Astrocyte of the cerebellum (primary cell): ENCODE measurements around the gene RAB40B.

Experiments
- DNase-seq: peaks from one replicate; pipeline ENCODE4 v3.0.0-alpha.2; 2011; ENCODE audit warnings: low read depth
- H3K4me3 ChIP-seq: 2 replicates; pipeline ENCODE4 v1.5.1; 2011; ENCODE audit warnings: mild to moderate bottlenecking, low read depth, low read length, moderate library complexity
- in situ Hi-C: cut with HindIII; loops from 2 replicates; pipeline ENCODE4 v1.10.0; 2017; ENCODE audit warnings: low sequenced_read_pairs
- TF ChIP-seq, protein P1 (sequence below): IDR thresholded peaks from 2 replicates; pipeline ENCODE4 v1.5.1; 2012; ENCODE audit warnings: low read length, low read depth, moderate library complexity, mild to moderate bottlenecking; ENCODE audit errors: missing control alignments

The RAB40B gene

DNA sequence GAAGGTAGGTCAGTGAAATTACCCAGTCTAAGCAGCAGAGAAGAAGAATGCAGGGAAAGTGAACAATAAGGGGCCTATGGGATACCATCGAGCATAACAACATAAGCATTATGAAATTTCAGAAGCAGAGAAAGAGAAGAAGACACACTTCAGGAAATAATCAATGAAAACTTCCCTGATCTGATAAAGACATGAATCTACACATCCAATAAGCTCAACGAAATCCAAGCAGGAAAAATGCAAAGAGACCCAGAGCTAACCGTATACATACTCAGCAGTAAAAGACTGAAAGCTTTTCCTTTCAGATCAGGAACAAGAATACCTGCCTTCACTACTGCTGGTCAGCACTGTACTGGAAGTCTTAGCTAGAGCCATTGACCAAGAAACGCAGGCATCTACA lies 88.8 kb downstream of the RAB40B start:
- TF ChIP-seq, protein P1, sequence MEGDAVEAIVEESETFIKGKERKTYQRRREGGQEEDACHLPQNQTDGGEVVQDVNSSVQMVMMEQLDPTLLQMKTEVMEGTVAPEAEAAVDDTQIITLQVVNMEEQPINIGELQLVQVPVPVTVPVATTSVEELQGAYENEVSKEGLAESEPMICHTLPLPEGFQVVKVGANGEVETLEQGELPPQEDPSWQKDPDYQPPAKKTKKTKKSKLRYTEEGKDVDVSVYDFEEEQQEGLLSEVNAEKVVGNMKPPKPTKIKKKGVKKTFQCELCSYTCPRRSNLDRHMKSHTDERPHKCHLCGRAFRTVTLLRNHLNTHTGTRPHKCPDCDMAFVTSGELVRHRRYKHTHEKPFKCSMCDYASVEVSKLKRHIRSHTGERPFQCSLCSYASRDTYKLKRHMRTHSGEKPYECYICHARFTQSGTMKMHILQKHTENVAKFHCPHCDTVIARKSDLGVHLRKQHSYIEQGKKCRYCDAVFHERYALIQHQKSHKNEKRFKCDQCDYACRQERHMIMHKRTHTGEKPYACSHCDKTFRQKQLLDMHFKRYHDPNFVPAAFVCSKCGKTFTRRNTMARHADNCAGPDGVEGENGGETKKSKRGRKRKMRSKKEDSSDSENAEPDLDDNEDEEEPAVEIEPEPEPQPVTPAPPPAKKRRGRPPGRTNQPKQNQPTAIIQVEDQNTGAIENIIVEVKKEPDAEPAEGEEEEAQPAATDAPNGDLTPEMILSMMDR = no peak
- in situ Hi-C loops = no loop called here
- DNase-seq = no peak
- no peak overlapping the region for H3K4me3 ChIP-seq

DNA sequence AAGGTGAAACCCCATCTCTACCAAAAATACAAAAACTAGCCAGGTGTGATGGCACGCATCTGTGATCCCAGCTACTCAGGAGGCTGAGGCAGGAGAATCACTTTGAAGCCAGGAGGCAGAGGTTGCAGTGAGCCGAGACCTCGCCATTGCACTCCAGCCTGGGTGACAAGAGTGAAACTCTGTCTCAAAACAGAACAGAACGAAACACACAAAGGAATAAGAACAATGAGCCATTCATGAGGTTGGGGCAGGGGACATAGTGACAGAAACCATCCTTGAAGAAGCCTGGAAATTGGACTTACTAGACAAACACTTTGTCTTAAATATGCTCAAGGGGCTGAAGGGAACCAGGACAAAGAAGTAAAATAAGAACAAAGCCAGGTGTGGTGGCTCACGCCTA lies 89.7 kb downstream of the RAB40B start:
- TF ChIP-seq, protein P1 = no peak
- in situ Hi-C loops = no loop called here
- no peak overlapping the region for H3K4me3 ChIP-seq
- no peak for DNase-seq

DNA sequence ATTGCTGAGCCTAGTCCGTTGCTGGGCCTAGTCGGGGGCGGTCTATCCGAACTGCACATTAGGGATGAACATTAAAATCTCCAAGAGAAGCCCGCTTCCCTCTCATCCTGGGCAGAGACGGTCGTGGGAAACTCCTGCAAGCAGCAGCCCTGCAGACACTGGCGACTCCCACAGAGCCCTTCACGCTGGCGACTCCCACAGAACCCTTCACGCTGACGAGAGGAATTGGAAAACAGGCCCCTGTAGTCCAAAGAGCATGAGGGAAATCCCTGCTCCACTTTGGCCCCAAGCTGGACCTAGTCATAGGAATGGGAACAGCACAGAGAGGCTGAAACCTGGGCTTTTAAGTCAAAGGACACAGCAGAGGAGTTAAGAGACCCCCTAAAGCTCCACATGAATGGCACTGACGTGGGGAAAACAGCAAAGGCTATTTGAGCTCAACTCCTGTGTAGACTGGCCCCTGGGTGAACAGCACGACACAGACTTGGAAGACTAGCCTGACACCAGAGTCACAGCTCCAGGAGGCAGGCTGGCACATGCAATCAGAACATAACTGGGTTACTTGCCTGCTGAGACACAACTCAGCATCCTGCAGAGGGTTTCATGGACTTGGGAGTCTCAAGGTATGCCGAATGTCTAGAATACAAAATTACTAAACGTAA lies 92.4 kb downstream of the RAB40B start:
- in situ Hi-C loops = no loop called here
- no peak for DNase-seq
- no peak overlapping the region for H3K4me3 ChIP-seq
- TF ChIP-seq, protein P1 = no peak
